CD4-positive, alpha-beta T cell (primary cell): ENCODE data around the gene ARMC9. TPM values are rescaled to one million over a fixed set of nuclear protein-coding genes. Genes with fewer than 3 reads are reported as not detected.

Source experiments
- ATAC-seq: fragments of 200-7000 bp; cut with Tn5 transposase; one replicate; pipeline ENCODE4 v1.10.0; 2022; ENCODE audit warnings: mild to moderate bottlenecking; ENCODE audit not compliant: poor library complexity
- CTCF ChIA-PET: fragments of 350-600 bp; sonication (Branson Sonifier 250); formaldehyde crosslinking; loops from one replicate; lab custom pipeline; 2021; ENCODE audit warnings: antibody characterized with exemption, inconsistent platforms; lab: Charles Lee
- POLR2A ChIA-PET: fragments of 350-600 bp; sonication (Branson Sonifier 250); formaldehyde crosslinking; loops from one replicate; lab custom pipeline; 2021; ENCODE audit warnings: antibody characterized with exemption, inconsistent platforms; lab: Charles Lee
- DNase-seq, 14 experiments: peaks; one replicate each; pipeline ENCODE4 v3.0.0-alpha.2; 2013 to 2020; ENCODE audit warnings: mixed read lengths in 2 of 14
- H3K27ac ChIP-seq, 2 donors: one replicate each; pipeline versions ENCODE4 v1.5.1 to v1.7.0; 2013; ENCODE audit warnings: low read length in 2 of 2, low read depth in 1 of 2, mild to moderate bottlenecking in 1 of 2
- H3K27me3 ChIP-seq, 2 experiments: 1 replicate in 1 of 2; 2 replicates in 1 of 2; pipeline versions ENCODE4 v1.6.1 to v1.7.0; 2013; ENCODE audit warnings: low read length in 2 of 2, control low read depth in 1 of 2, mild to moderate bottlenecking in 1 of 2, moderate library complexity in 1 of 2; ENCODE audit not compliant: insufficient read depth in 2 of 2, control insufficient read depth in 1 of 2
- H3K36me3 ChIP-seq: one replicate; pipeline ENCODE4 v1.6.1; 2013; ENCODE audit warnings: low read length, control low read depth; ENCODE audit not compliant: insufficient read depth
- H3K4me1 ChIP-seq: one replicate; pipeline ENCODE4 v1.6.1; 2013; ENCODE audit warnings: low read length, control low read depth; ENCODE audit not compliant: insufficient read depth
- H3K4me3 ChIP-seq: one replicate; pipeline ENCODE4 v1.5.1; 2013; ENCODE audit warnings: mild to moderate bottlenecking, low read length, moderate library complexity
- H3K9me3 ChIP-seq, 2 experiments: 1 replicate in 1 of 2; 2 replicates in 1 of 2; pipeline versions ENCODE4 v1.6.1 to v1.7.0; 2013; ENCODE audit warnings: low read length in 2 of 2, mild to moderate bottlenecking in 2 of 2, control low read depth in 1 of 2, moderate library complexity in 1 of 2; ENCODE audit not compliant: control insufficient read depth in 1 of 2, insufficient read depth in 1 of 2
- H3K27ac Mint-ChIP-seq: one replicate; pipeline ENCODE4 v1.8.0; 2020; ENCODE audit warnings: mixed read lengths
- H3K27me3 Mint-ChIP-seq: one replicate; pipeline ENCODE4 v1.8.0; 2021; ENCODE audit warnings: mixed read lengths
- H3K36me3 Mint-ChIP-seq: one replicate; pipeline ENCODE4 v1.8.0; 2021; ENCODE audit warnings: low read depth, mixed read lengths
- H3K4me1 Mint-ChIP-seq: one replicate; pipeline ENCODE4 v1.8.0; 2021; ENCODE audit warnings: low read depth, mixed read lengths
- H3K4me3 Mint-ChIP-seq: one replicate; pipeline ENCODE4 v1.8.0; 2020; ENCODE audit warnings: mild to moderate bottlenecking, mixed read lengths
- H3K9me3 Mint-ChIP-seq: one replicate; pipeline ENCODE4 v1.8.0; 2020; ENCODE audit warnings: mixed read lengths
- CTCF ChIP-seq: fragments of 200-600 bp; IDR thresholded peaks from one replicate; pipeline ENCODE4 v1.8.0; 2022; ENCODE audit warnings: antibody characterized with exemption, mild to moderate bottlenecking
- intact Hi-C, 2 experiments: fragments of 100-400 bp; cut with DNase I in 1 of 2; cut with micrococcal nuclease in 1 of 2; formaldehyde crosslinking; loops; one replicate each; pipeline versions ENCODE4 v1.15.1 to v1.9.0; 2023 to 2025; cut with DNase I, micrococcal nuclease
- total RNA-seq, 174 experiments: library from RNA in 2 of 174; stranded (reverse) in 2 of 174; gene quantifications; one replicate each; pipeline ENCODE4 v1.2.3 and lab custom pipeline; 2021 to 2026

Gene ARMC9
- total RNA-seq, 2 experiments from 2014 or later = 0.16 to 0.42 TPM

GRCh38 chr2:231243866-231244265 is 45.4 kb downstream of the ARMC9 start:
- POLR2A ChIA-PET = no interaction called here
- Mint-ChIP-seq H3K27me3 (no peaks in the 10 kb centered on the region), H3K4me3 (no peak overlapping the region), H3K4me1 (no peaks in the 10 kb centered on the region), H3K27ac (no peak overlapping the region), H3K9me3 (no peaks in the 10 kb centered on the region), H3K36me3 (no peaks in the 10 kb centered on the region)
- no peak overlapping the region for H3K27ac ChIP-seq
- TF ChIP-seq CTCF = no peak
- ATAC-seq (no peak), DNase-seq (no peak)
- CTCF ChIA-PET = interaction anchor here (1.5 kb wide), 1 partner anchor 16 kb away, joined by 3 read pairs; no protein-coding TSS in a partner anchor
- H3K27me3 ChIP-seq = no peaks in the 10 kb centered on the region
- H3K36me3 ChIP-seq = no peaks in the 10 kb centered on the region
- no peak overlapping the region for H3K4me3 ChIP-seq
- H3K4me1 ChIP-seq = no peaks in the 10 kb centered on the region
- intact Hi-C loops = no loop called here
- no peaks in the 10 kb centered on the region for H3K9me3 ChIP-seq

- H3K4me3 ChIP-seq = no peak overlapping the region
- H3K36me3 Mint-ChIP-seq = no peaks in the 10 kb centered on the region
- H3K27me3 ChIP-seq = no peaks in the 10 kb centered on the region
- POLR2A ChIA-PET = no interaction called here
- no peaks in the 10 kb centered on the region for H3K4me1 Mint-ChIP-seq
- no peaks in the 10 kb centered on the region for H3K36me3 ChIP-seq
- no peak for TF ChIP-seq CTCF
- H3K4me3 Mint-ChIP-seq = no peak overlapping the region
- H3K27ac Mint-ChIP-seq = no peak overlapping the region
- no peaks in the 10 kb centered on the region for H3K27me3 Mint-ChIP-seq
- no peaks in the 10 kb centered on the region for H3K9me3 Mint-ChIP-seq
- intact Hi-C loops = no loop called here
- DNase-seq (no peak), ATAC-seq (no peak)
- H3K9me3 ChIP-seq = no peaks in the 10 kb centered on the region
- no peaks in the 10 kb centered on the region for H3K4me1 ChIP-seq
- CTCF ChIA-PET = interaction anchor here (1.5 kb wide), 1 partner anchor 17 kb away, joined by 3 read pairs; no protein-coding TSS in a partner anchor
- no peak overlapping the region for H3K27ac ChIP-seq
These were observed 46.2 kb downstream of the ARMC9 start for GRCh38 chr2:231244382-231245248.

GRCh38 chr2:231245249-231246094 is 47.0 kb downstream of the ARMC9 start:
- H3K36me3 Mint-ChIP-seq = no peaks in the 10 kb centered on the region
- ATAC-seq = no peak
- H3K27me3 Mint-ChIP-seq = no peaks in the 10 kb centered on the region
- H3K27ac ChIP-seq = no peak overlapping the region
- H3K4me3 Mint-ChIP-seq = no peak overlapping the region
- H3K4me1 Mint-ChIP-seq = no peaks in the 10 kb centered on the region
- no peaks in the 10 kb centered on the region for H3K36me3 ChIP-seq
- no peaks in the 10 kb centered on the region for H3K9me3 ChIP-seq
- H3K4me1 ChIP-seq = no peaks in the 10 kb centered on the region
- no peaks in the 10 kb centered on the region for H3K9me3 Mint-ChIP-seq
- H3K27ac Mint-ChIP-seq = no peak overlapping the region
- TF ChIP-seq CTCF = no peak
- CTCF ChIA-PET = no interaction called here
- no peak overlapping the region for H3K4me3 ChIP-seq
- intact Hi-C loops = no loop called here
- no peaks in the 10 kb centered on the region for H3K27me3 ChIP-seq
- POLR2A ChIA-PET = no interaction called here
- peak in 2 of 14 experiments; percentile 18 to 23 for DNase-seq
